HTERT RPE-1 (cell line): ENCODE results near the gene BICRAL.
"Not testable (repeated sequence)": the region's sequence is repeated elsewhere in the genome, so short reads cannot be mapped to it uniquely, and the experiment has no call there.

Experiments used
- in situ Hi-C: fragments of 300-500 bp; cut with MboI; formaldehyde crosslinking; loops from 4 replicates; pipeline ENCODE4 v1.14.3; 2020; ENCODE audit warnings: low sequenced_read_pairs

The BICRAL gene, protein sequence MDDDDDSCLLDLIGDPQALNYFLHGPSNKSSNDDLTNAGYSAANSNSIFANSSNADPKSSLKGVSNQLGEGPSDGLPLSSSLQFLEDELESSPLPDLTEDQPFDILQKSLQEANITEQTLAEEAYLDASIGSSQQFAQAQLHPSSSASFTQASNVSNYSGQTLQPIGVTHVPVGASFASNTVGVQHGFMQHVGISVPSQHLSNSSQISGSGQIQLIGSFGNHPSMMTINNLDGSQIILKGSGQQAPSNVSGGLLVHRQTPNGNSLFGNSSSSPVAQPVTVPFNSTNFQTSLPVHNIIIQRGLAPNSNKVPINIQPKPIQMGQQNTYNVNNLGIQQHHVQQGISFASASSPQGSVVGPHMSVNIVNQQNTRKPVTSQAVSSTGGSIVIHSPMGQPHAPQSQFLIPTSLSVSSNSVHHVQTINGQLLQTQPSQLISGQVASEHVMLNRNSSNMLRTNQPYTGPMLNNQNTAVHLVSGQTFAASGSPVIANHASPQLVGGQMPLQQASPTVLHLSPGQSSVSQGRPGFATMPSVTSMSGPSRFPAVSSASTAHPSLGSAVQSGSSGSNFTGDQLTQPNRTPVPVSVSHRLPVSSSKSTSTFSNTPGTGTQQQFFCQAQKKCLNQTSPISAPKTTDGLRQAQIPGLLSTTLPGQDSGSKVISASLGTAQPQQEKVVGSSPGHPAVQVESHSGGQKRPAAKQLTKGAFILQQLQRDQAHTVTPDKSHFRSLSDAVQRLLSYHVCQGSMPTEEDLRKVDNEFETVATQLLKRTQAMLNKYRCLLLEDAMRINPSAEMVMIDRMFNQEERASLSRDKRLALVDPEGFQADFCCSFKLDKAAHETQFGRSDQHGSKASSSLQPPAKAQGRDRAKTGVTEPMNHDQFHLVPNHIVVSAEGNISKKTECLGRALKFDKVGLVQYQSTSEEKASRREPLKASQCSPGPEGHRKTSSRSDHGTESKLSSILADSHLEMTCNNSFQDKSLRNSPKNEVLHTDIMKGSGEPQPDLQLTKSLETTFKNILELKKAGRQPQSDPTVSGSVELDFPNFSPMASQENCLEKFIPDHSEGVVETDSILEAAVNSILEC

GRCh38 chr6:42781796-42782688 is at the start of gene BICRAL:
TSS of gene BICRAL (plus strand) at chr6:42782052. CDS start at chr6:42822023, 39,971 bp downstream.
- in situ Hi-C loops: no loop called here

- in situ Hi-C loops: not testable (repeated sequence)
These were observed 47.9 kb upstream of the BICRAL start for GRCh38 chr6:42733867-42734481.

GRCh38 chr6:42735976-42736375 is 45.9 kb upstream of the BICRAL start:
- in situ Hi-C loops: no loop called here

DNA sequence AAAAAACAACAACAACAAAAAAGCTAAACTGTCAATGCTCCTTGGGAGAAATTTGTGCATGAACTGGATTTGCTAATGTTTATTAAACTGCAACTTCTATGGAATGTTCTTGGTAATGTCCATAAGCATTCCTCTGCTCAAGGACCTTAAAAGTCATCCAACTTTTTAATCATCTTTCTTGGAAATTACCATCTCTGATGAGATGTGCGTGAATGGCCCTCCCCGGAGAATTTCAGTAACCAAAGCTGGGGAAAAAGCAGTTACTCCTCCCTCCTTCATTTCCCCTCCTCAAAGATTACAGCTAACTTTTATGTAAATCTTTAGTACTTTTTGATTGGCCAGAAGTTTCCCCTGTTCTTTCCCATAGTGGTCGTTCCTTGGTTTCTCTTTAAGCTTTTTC is 41.1 kb upstream of the BICRAL start:
- in situ Hi-C loops: no loop called here

- in situ Hi-C loops: no loop called here
These were observed 39.5 kb upstream of the BICRAL start for GRCh38 chr6:42742116-42742894.

- in situ Hi-C loops: no loop called here
These were observed 37.4 kb upstream of the BICRAL start for GRCh38 chr6:42744351-42744893.

DNA sequence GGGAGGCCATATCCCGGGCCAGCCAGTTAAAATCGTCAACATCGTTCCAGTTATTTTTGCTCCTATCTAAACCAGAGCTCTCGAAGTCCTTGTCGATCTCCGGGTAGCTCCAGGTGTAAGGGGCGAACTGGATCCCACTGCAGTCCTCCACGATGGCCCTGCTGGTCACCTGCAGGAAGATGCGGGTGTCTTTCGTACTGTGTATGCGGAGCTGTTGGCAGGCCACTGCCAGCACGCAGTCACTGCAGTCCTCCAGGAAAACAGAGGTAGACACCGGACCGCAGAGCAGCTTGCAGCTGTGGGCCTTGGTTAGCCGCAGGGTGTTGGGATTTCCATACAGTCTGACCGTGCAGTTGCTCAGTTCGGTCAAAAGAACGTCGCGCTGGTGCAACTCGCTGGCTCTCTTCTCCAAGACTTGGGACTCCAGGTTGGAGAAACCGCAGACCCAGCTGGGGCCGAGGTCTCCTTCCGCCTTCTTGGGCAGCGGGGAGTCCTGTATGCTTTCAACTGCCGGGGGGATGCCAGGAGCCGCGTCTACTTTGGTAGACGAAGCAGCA is 36.7 kb upstream of the BICRAL start:
- in situ Hi-C loops: no loop called here

- in situ Hi-C loops: no loop called here
These were observed 36.0 kb upstream of the BICRAL start, which contains the start of gene TBCC for GRCh38 chr6:42745640-42746462. TSS of gene TBCC (minus strand) at chr6:42746103. CDS start at chr6:42746073, 30 bp downstream.

GRCh38 chr6:42746463-42747391 is 35.1 kb upstream of the BICRAL start:
- in situ Hi-C loops: no loop called here

GRCh38 chr6:42748203-42748898 is 33.5 kb upstream of the BICRAL start:
- in situ Hi-C loops: no loop called here

DNA sequence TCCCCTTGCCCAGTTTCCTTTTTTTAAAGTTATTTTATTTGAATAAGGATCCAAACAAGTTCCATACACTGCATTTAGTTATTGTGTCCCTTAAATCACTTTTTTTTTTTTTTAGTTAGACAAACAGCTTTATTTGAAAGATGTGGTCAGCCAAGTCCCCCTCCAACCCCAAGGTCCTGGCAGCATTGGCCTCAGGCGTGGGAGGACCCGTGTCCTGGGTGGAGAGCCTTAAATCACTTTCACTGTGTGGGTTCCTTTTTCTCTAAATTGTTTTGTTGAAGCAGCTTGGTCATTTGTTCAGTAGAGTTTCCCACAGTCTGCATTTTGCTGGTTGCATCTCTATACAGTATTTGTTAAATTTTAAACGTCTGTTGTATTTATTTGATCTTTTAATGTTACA is 30.8 kb upstream of the BICRAL start:
- in situ Hi-C loops: no loop called here

GRCh38 chr6:42754759-42755158 is 27.1 kb upstream of the BICRAL start:
- in situ Hi-C loops: no loop called here

- in situ Hi-C loops: no loop called here
These were observed 25.1 kb upstream of the BICRAL start for GRCh38 chr6:42756722-42757121.

DNA sequence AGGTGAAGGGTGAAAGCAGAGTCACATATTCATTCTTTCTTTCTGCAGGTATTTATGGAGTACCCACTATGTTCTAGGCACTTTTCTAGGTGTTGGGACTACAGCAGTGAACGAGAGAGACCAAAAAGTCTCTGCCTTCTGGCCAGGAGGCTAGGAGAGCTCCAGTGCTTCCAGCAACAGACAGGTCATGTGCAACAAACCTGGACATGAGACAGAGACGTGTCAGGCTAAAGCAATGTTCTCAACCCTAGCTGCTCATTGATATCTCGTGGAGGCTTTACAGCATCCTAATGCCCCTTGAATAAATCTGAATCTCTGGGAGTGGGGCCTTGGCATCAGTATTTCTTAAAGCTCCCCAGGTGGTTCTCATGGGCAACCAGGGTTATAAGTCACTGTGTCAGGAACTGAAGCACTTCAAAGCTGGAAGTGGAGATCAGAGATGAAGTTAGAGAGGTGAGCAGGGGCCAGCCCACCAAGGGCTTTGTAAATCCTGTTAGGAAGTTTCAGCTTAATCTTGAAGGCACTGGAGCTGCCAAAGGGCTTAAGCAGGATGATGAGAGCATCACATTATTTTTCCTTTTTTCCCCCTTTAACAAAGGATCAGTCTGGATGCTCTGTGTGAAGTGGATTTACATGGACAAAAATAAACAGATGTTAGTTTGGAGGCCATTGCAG is 23.0 kb upstream of the BICRAL start:
- in situ Hi-C loops: no loop called here

GRCh38 chr6:42761287-42762067 is 20.4 kb upstream of the BICRAL start:
- in situ Hi-C loops: no loop called here
